ENCODE results near the gene CCSER2. TPM values are rescaled to one million over a fixed set of nuclear protein-coding genes. Genes with fewer than 3 reads are reported as not detected.

Gene CCSER2
- total RNA-seq, 6 experiments from 2014 or later, result 18.2 to 28.8 (median 25.9) TPM

- H3K4me1 ChIP-seq, result no peaks in the 10 kb centered on the region
- TF ChIP-seq POLR2A (IDR thresholded peaks at IDR 0.05), result no peak
- no peak for TF ChIP-seq CTCF (IDR thresholded peaks at IDR 0.05)
- DNase-seq (no peak), ATAC-seq (no peak)
- H3K27me3 ChIP-seq, result no peaks in the 10 kb centered on the region
- 100% methylated on average over 3 of the region's 3 CpGs for WGBS (ENCODE audit: insufficient coverage, low coverage, low lambda C conversion rate, missing lambda C conversion rate)
- H3K4me3 ChIP-seq, result no peak overlapping the region
- H3K9me3 ChIP-seq, result no peaks in the 10 kb centered on the region
- H3K36me3 ChIP-seq, result peaks cover 0 to 3% (median under 1%) of the 10 kb centered on the region in 4 donors
- intact Hi-C loops (cut with DNase I), result no loop called here
- no peak overlapping the region for H3K27ac ChIP-seq
Observed at GRCh38 chr10:84519235-84519634, 190.8 kb downstream of the CCSER2 start.

GRCh38 chr10:84521013-84521412, 192.6 kb downstream of the CCSER2 start:
- TF ChIP-seq POLR2A (IDR thresholded peaks at IDR 0.05) (no peak), CTCF (IDR thresholded peaks at IDR 0.05) (no peak)
- 78% methylated on average over 8 of the region's 8 CpGs for WGBS (ENCODE audit: insufficient coverage, low coverage, low lambda C conversion rate, missing lambda C conversion rate)

GRCh38 chr10:84521468-84521867, 193.1 kb downstream of the CCSER2 start:
- DNase-seq (no peak), ATAC-seq (no peak)
- Histone ChIP-seq H3K27ac (no peak overlapping the region), H3K9me3 (no peaks in the 10 kb centered on the region), H3K27me3 (no peaks in the 10 kb centered on the region), H3K36me3 (no peaks in the 10 kb centered on the region), H3K4me3 (no peak overlapping the region), H3K4me1 (no peaks in the 10 kb centered on the region)
- TF ChIP-seq CTCF (IDR thresholded peaks at IDR 0.05), result no peak
- TF ChIP-seq POLR2A (IDR thresholded peaks at IDR 0.05), result no peak
- intact Hi-C loops (cut with DNase I), result no loop called here
- WGBS (ENCODE audit: insufficient coverage, low coverage, low lambda C conversion rate, missing lambda C conversion rate), result 74% methylated on average over 2 of the region's 2 CpGs

More at GRCh38 chr10:84521013-84521412, 192.6 kb downstream of the CCSER2 start:
- DNase-seq, result no peak
- intact Hi-C loops (cut with DNase I), result no loop called here
- Histone ChIP-seq H3K27ac (no peak overlapping the region), H3K27me3 (no peaks in the 10 kb centered on the region), H3K36me3 (no peaks in the 10 kb centered on the region), H3K4me3 (no peak overlapping the region), H3K4me1 (no peaks in the 10 kb centered on the region), H3K9me3 (no peaks in the 10 kb centered on the region)
- ATAC-seq, result no peak

- ATAC-seq (no peak), DNase-seq (no peak)
- TF ChIP-seq POLR2A (IDR thresholded peaks at IDR 0.05) (no peak), CTCF (IDR thresholded peaks at IDR 0.05) (no peak)
- 83% methylated on average over 9 of the region's 9 CpGs for WGBS (ENCODE audit: insufficient coverage, low coverage, low lambda C conversion rate, missing lambda C conversion rate)
- Histone ChIP-seq H3K36me3 (no peaks in the 10 kb centered on the region), H3K27me3 (no peaks in the 10 kb centered on the region), H3K4me1 (no peaks in the 10 kb centered on the region), H3K27ac (no peak overlapping the region), H3K9me3 (no peaks in the 10 kb centered on the region), H3K4me3 (no peak overlapping the region)
- intact Hi-C loops (cut with DNase I), result no loop called here
Observed at GRCh38 chr10:84522612-84523462, 194.4 kb downstream of the CCSER2 start.

Data from right lobe of liver (tissue), 6 donors.